ENCODE measurements around the gene MRPS16. TPM values are rescaled to one million over a fixed set of nuclear protein-coding genes. Genes with fewer than 3 reads are reported as not detected.

The MRPS16 gene
- total and polyA plus RNA-seq, 2 of the 13 experiments (the other 11 are each of a cell fraction or from before 2014, with no cell fraction given), result 70.1 to 135 TPM

GRCh38 chr10:73252445-73253224 is at the start of gene MRPS16 (continued):
- TF ChIP-seq DMTF1 (CRISPR knock-in tag; IDR thresholded peaks at IDR 0.05) (no peak; the same call in 1 of the 2 replicates), ZSCAN31 (CRISPR knock-in tag; IDR thresholded peaks at IDR 0.05; ENCODE audit: low read depth) (peak; percentile 55; the same call in 1 of the 2 replicates), THAP7 (CRISPR knock-in tag; IDR thresholded peaks at IDR 0.05) (peak; percentile 89), RFXAP (CRISPR knock-in tag; IDR thresholded peaks at IDR 0.05; ENCODE audit: borderline replicate concordance) (0 out of 2 replicates have a peak, but pooled peaks have one; percentile 69), KAT7 (CRISPR knock-in tag; IDR thresholded peaks at IDR 0.05; ENCODE audit: borderline replicate concordance) (peak; percentile 78), ZSCAN21 (CRISPR knock-in tag; IDR thresholded peaks at IDR 0.05; ENCODE audit: borderline replicate concordance) (peak; percentile 86), ELF1 (CRISPR knock-in tag; IDR thresholded peaks at IDR 0.05) (peak; percentile 95), ZNF781 (CRISPR knock-in tag; IDR thresholded peaks at IDR 0.05; ENCODE audit: borderline replicate concordance, not compliant biosample characterization) (peak; percentile 61), ZNF235 (CRISPR knock-in tag; IDR thresholded peaks at IDR 0.05; ENCODE audit: borderline replicate concordance) (no peak), ZNF543 (CRISPR knock-in tag; IDR thresholded peaks at IDR 0.05) (peak; percentile 64; the same call in 1 of the 2 replicates), HDAC2 (CRISPR knock-in tag; IDR thresholded peaks at IDR 0.05) (peak; percentile 86), CHCHD3 (CRISPR knock-in tag; IDR thresholded peaks at IDR 0.05) (peak; percentile 81; the same call in 1 of the 2 replicates), NRL (CRISPR knock-in tag; IDR thresholded peaks at IDR 0.05; ENCODE audit: borderline replicate concordance) (0 out of 2 replicates have a peak, but pooled peaks have one; percentile 44), ZNF407 (CRISPR knock-in tag; IDR thresholded peaks at IDR 0.05; ENCODE audit: not compliant biosample characterization) (no peak)
